HepG2 (cell line): ENCODE results near the gene ACTL7B. TPM values are rescaled to one million over a fixed set of nuclear protein-coding genes. Genes with fewer than 3 reads are reported as not detected.

Experiments
- ARHGAP35 ChIP-seq: sonication (generic); formaldehyde crosslinking; IDR thresholded peaks from 2 replicates; pipeline ENCODE4 v1.9.0; 2022; ENCODE audit warnings: mild to moderate bottlenecking, inconsistent platforms, moderate library complexity, missing genetic modification reagents, borderline replicate concordance
- ATF7-NPFF ChIP-seq: sonication (generic); formaldehyde crosslinking; IDR thresholded peaks from 2 replicates; pipeline ENCODE4 v1.8.1; 2023; ENCODE audit warnings: mild to moderate bottlenecking, low read depth, missing genetic modification reagents, moderate library complexity
- CSRNP2 ChIP-seq: sonication (generic); formaldehyde crosslinking; conservative IDR thresholded peaks from 2 replicates; pipeline ENCODE4 v1.8.0; 2022; ENCODE audit warnings: low read depth, missing genetic modification reagents
- DRAP1 ChIP-seq: IDR thresholded peaks from 2 replicates; pipeline ENCODE4 v1.6.1; 2016; ENCODE audit warnings: missing genetic modification reagents, missing compliant biosample characterization
- IKZF4 ChIP-seq: sonication (generic); formaldehyde crosslinking; IDR thresholded peaks from 2 replicates; pipeline ENCODE4 v1.5.1; 2020; ENCODE audit warnings: borderline replicate concordance, mild to moderate bottlenecking, low read depth, missing genetic modification reagents; ENCODE audit errors: not compliant biosample characterization
- JUND ChIP-seq: sonication (generic); formaldehyde crosslinking; IDR thresholded peaks from 2 replicates; pipeline ENCODE4 v1.8.0; 2022; ENCODE audit warnings: mild to moderate bottlenecking, missing genetic modification reagents
- NAIF1 ChIP-seq: sonication (generic); formaldehyde crosslinking; IDR thresholded peaks from 2 replicates; pipeline ENCODE4 v1.5.0; 2020; ENCODE audit warnings: mild to moderate bottlenecking, missing genetic modification reagents, borderline replicate concordance
- SMAD1 ChIP-seq: sonication (generic); formaldehyde crosslinking; IDR thresholded peaks from 2 replicates; pipeline ENCODE4 v1.4.0; 2020; ENCODE audit warnings: missing genetic modification reagents, low read depth, mild to moderate bottlenecking, borderline replicate concordance
- SPEN ChIP-seq: sonication (generic); formaldehyde crosslinking; IDR thresholded peaks from 2 replicates; pipeline ENCODE4 v1.5.1; 2020; ENCODE audit warnings: low read depth, mild to moderate bottlenecking, missing genetic modification reagents
- ZHX2 ChIP-seq, 2 experiments: sonication (generic) in 1 of 2; formaldehyde crosslinking in 1 of 2; IDR thresholded peaks; 2 replicates each; pipeline versions ENCODE4 v1.6.1 to v1.9.0; 2014 to 2022; ENCODE audit warnings: antibody characterized with exemption in 1 of 2, borderline replicate concordance in 1 of 2, inconsistent platforms in 1 of 2, low read depth in 1 of 2, missing genetic modification reagents in 1 of 2
- ZKSCAN5 ChIP-seq: sonication (generic); formaldehyde crosslinking; IDR thresholded peaks from 2 replicates; pipeline ENCODE4 v1.5.1; 2020; ENCODE audit warnings: mild to moderate bottlenecking, missing genetic modification reagents
- ZNF234 ChIP-seq: sonication (generic); formaldehyde crosslinking; conservative IDR thresholded peaks from 2 replicates; pipeline ENCODE4 v1.5.1; 2020; ENCODE audit warnings: mild to moderate bottlenecking, missing genetic modification reagents
- ZNF235 ChIP-seq: sonication (generic); formaldehyde crosslinking; IDR thresholded peaks from 2 replicates; pipeline ENCODE4 v1.8.1; 2023; ENCODE audit warnings: mild to moderate bottlenecking, missing genetic modification reagents, borderline replicate concordance
- ZNF326 ChIP-seq: sonication (generic); formaldehyde crosslinking; IDR thresholded peaks from 2 replicates; pipeline ENCODE4 v1.4.0; 2020; ENCODE audit warnings: missing genetic modification reagents, borderline replicate concordance
- ZNF383 ChIP-seq: sonication (generic); formaldehyde crosslinking; IDR thresholded peaks from 2 replicates; pipeline ENCODE4 v1.4.0; 2020; ENCODE audit warnings: missing genetic modification reagents, mild to moderate bottlenecking, borderline replicate concordance
- ZNF512 ChIP-seq: sonication (generic); formaldehyde crosslinking; IDR thresholded peaks from 2 replicates; pipeline ENCODE4 v1.4.0; 2020; ENCODE audit warnings: mild to moderate bottlenecking, missing genetic modification reagents
- ZNF530 ChIP-seq: sonication (generic); formaldehyde crosslinking; IDR thresholded peaks from 2 replicates; pipeline ENCODE4 v1.5.0; 2020; ENCODE audit warnings: low read depth, mild to moderate bottlenecking, missing genetic modification reagents
- ZNF547 ChIP-seq: sonication (generic); formaldehyde crosslinking; IDR thresholded peaks from 2 replicates; pipeline ENCODE4 v1.5.1; 2020; ENCODE audit warnings: mild to moderate bottlenecking, missing genetic modification reagents
- polyA plus RNA-seq, 8 experiments: library from polyadenylated mRNA; depleted of rRNA in 3 of 8; stranded (reverse) in 7 of 8; unstranded in 1 of 8; fragments of >200 nt; fragmentation: Illumina TruSeq in 4 of 8; extraction: Trizol in 4 of 8; gene quantifications; 2 replicates each; pipeline versions ENCODE4 v1.2.1 to v1.2.3, GENCODE V29; 2011 to 2016; ENCODE audit warnings: low read depth in 4 of 8, missing spikeins in 1 of 8, mixed read lengths in 1 of 8; ENCODE audit not compliant: insufficient read depth in 1 of 8
- total RNA-seq, 5 experiments: library from RNA; depleted of rRNA; stranded (reverse); fragments of >200 nt; fragmentation: Illumina TruSeq; extraction: Trizol; gene quantifications; 2 replicates each; pipeline ENCODE4 v1.2.3, GENCODE V29; 2016; ENCODE audit warnings: low read depth in 1 of 5

Gene ACTL7B
- total and polyA plus RNA-seq, 2 of the 13 experiments (the other 11 are each of a cell fraction or from before 2014, with no cell fraction given) = 0.07 to 0.11 TPM

- no peak for TF ChIP-seq ZHX2 (IDR thresholded peaks at IDR 0.05; ENCODE audit: low read depth)
- TF ChIP-seq ZHX2 (CRISPR knock-in tag; IDR thresholded peaks at IDR 0.05; ENCODE audit: borderline replicate concordance) = no peak
- no peak for TF ChIP-seq ZNF530 (CRISPR knock-in tag)
- TF ChIP-seq ZNF235 (CRISPR knock-in tag) = no peak
- TF ChIP-seq ARHGAP35 (CRISPR knock-in tag) = no peak
- 0 out of 2 replicates have a peak, but pooled peaks have one; percentile 56 for TF ChIP-seq ATF7-NPFF
- TF ChIP-seq ZNF234 (CRISPR knock-in tag) = no peak
- TF ChIP-seq ZNF326 = no peak
- no peak for TF ChIP-seq SMAD1
- TF ChIP-seq DRAP1 = peak; percentile 43; the same call in 1 of the 2 replicates
- TF ChIP-seq ZKSCAN5 = no peak
- TF ChIP-seq ZNF512 (CRISPR knock-in tag) = no peak
- TF ChIP-seq JUND (CRISPR knock-in tag) = no peak
- TF ChIP-seq NAIF1 (CRISPR knock-in tag) = no peak
- no peak for TF ChIP-seq IKZF4
- TF ChIP-seq ZNF547 = no peak
- no peak for TF ChIP-seq SPEN (CRISPR knock-in tag)
- TF ChIP-seq ZNF383 (CRISPR knock-in tag) = no peak
- TF ChIP-seq CSRNP2 (CRISPR knock-in tag) = no peak
These were observed 13.4 kb upstream of the ACTL7B start (continued) for GRCh38 chr9:108869092-108869725.
